ENCODE measurements around the gene PLEKHA1.

Gene PLEKHA1

DNA sequence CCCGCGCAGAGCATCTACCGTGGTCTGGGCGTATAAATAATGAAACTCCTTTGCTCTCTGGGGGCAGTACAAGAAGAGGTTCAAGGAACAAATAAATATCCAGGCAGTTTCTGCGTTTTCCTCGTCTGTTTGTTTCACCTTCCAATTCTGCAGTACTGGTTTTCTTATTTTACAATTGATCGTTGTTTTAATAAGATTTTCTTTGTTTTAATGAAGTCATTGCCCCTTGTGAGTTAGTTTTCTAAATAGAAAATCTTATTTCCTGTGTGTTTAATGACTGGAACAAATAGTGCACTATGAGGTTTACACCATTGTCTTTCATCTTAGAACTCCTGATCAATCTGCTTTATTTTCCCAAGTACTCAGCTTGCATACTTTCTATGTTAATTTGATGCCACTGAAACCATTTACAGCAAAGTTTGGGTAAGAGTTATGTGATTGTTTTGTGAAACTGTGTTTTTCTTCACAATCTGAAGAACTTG is 1.2 kb downstream of the PLEKHA1 start:
- TF ChIP-seq, protein P1, sequence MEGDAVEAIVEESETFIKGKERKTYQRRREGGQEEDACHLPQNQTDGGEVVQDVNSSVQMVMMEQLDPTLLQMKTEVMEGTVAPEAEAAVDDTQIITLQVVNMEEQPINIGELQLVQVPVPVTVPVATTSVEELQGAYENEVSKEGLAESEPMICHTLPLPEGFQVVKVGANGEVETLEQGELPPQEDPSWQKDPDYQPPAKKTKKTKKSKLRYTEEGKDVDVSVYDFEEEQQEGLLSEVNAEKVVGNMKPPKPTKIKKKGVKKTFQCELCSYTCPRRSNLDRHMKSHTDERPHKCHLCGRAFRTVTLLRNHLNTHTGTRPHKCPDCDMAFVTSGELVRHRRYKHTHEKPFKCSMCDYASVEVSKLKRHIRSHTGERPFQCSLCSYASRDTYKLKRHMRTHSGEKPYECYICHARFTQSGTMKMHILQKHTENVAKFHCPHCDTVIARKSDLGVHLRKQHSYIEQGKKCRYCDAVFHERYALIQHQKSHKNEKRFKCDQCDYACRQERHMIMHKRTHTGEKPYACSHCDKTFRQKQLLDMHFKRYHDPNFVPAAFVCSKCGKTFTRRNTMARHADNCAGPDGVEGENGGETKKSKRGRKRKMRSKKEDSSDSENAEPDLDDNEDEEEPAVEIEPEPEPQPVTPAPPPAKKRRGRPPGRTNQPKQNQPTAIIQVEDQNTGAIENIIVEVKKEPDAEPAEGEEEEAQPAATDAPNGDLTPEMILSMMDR (conservative IDR thresholded peaks at IDR 0.05; ENCODE audit: low read depth, low read length) = no peak
- H3K4me3 ChIP-seq (ENCODE audit: low read length) = peak overlapping the region; percentile 66
- no peak for DNase-seq (ENCODE audit: low read depth)

- no peak overlapping the region for H3K4me3 ChIP-seq (ENCODE audit: low read length)
- no peak for DNase-seq (ENCODE audit: low read depth)
These were observed 2.0 kb downstream of the PLEKHA1 start for GRCh38 chr10:122376364-122376961.

GRCh38 chr10:122379041-122379440 is 4.5 kb downstream of the PLEKHA1 start:
- no peak for DNase-seq (ENCODE audit: low read depth)
- no peak overlapping the region for H3K4me3 ChIP-seq (ENCODE audit: low read length)
- TF ChIP-seq, protein P1 (conservative IDR thresholded peaks at IDR 0.05; ENCODE audit: low read depth, low read length) = no peak

More at GRCh38 chr10:122376364-122376961, 2.0 kb downstream of the PLEKHA1 start:
- TF ChIP-seq, protein P1 (conservative IDR thresholded peaks at IDR 0.05; ENCODE audit: low read depth, low read length) = no peak

- no peak for DNase-seq (ENCODE audit: low read depth)
- TF ChIP-seq, protein P1 (conservative IDR thresholded peaks at IDR 0.05; ENCODE audit: low read depth, low read length) = no peak
- H3K4me3 ChIP-seq (ENCODE audit: low read length) = no peak overlapping the region
These were observed 5.0 kb downstream of the PLEKHA1 start for GRCh38 chr10:122379537-122379936.

GRCh38 chr10:122380703-122381102 is 6.2 kb downstream of the PLEKHA1 start:
- TF ChIP-seq, protein P1 (conservative IDR thresholded peaks at IDR 0.05; ENCODE audit: low read depth, low read length) = no peak
- no peak overlapping the region for H3K4me3 ChIP-seq (ENCODE audit: low read length)
- no peak for DNase-seq (ENCODE audit: low read depth)

- DNase-seq (ENCODE audit: low read depth) = no peak
- TF ChIP-seq, protein P1 (conservative IDR thresholded peaks at IDR 0.05; ENCODE audit: low read depth, low read length) = no peak
- H3K4me3 ChIP-seq (ENCODE audit: low read length) = no peak overlapping the region
These were observed 7.2 kb downstream of the PLEKHA1 start for GRCh38 chr10:122381680-122382079.

DNA sequence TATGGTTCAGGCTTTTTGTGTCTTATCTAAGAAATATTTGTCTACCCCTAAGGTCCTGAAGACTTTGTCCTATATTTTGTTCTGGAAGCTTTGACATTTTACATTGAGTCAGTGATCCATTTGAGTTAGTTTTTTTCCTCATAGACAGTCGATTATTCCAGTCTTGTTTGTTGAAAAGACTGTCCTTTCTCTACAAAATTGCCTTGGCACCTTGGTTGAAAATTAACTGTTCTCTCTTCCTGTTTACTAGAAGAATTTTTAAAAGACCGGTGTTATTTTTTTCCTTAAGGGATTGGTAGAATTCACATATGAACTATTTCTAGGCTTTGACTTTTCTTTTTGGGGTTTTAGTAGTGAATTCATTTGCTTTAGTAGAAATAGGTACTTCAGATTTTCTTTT is 12.0 kb downstream of the PLEKHA1 start:
- H3K4me3 ChIP-seq (ENCODE audit: low read length) = no peak overlapping the region
- TF ChIP-seq, protein P1 (conservative IDR thresholded peaks at IDR 0.05; ENCODE audit: low read depth, low read length) = no peak
- DNase-seq (ENCODE audit: low read depth) = no peak
